ENCODE measurements around the gene GRIN2C.

GRIN2C gene

GRCh38 chr17:74839990-74840852 lies 19.5 kb downstream of the GRIN2C start:
- TF ChIP-seq, protein P1, sequence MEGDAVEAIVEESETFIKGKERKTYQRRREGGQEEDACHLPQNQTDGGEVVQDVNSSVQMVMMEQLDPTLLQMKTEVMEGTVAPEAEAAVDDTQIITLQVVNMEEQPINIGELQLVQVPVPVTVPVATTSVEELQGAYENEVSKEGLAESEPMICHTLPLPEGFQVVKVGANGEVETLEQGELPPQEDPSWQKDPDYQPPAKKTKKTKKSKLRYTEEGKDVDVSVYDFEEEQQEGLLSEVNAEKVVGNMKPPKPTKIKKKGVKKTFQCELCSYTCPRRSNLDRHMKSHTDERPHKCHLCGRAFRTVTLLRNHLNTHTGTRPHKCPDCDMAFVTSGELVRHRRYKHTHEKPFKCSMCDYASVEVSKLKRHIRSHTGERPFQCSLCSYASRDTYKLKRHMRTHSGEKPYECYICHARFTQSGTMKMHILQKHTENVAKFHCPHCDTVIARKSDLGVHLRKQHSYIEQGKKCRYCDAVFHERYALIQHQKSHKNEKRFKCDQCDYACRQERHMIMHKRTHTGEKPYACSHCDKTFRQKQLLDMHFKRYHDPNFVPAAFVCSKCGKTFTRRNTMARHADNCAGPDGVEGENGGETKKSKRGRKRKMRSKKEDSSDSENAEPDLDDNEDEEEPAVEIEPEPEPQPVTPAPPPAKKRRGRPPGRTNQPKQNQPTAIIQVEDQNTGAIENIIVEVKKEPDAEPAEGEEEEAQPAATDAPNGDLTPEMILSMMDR (IDR thresholded peaks at IDR 0.05): no peak
- H3K27ac ChIP-seq: no peak overlapping the region

DNA sequence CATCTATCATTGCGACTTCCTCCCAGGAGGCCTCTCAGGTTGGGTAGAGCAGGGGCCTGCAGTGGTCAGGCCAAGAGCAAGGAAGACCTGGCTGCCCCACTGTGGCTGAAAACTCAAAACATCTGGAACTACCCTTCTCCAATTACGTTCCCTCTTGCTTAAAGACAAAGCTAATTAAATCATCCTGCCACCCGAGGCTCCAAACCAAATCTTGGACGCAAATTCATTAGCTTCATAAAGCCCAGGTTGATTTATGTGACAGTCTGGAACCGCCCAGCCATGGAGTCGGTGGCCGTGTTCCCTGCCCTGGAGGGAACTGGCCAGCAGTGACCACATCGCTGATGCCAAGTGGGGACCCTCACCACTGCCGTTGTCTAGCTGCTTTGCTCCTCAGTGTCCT lies 21.4 kb downstream of the GRIN2C start:
- H3K27ac ChIP-seq: no peak overlapping the region
- TF ChIP-seq, protein P1 (IDR thresholded peaks at IDR 0.05): no peak
- no peak for TF ChIP-seq ZFX (IDR thresholded peaks at IDR 0.05; ENCODE audit: borderline replicate concordance)

- no peak overlapping the region for H3K27ac ChIP-seq
- TF ChIP-seq, protein P1 (IDR thresholded peaks at IDR 0.05): no peak
- TF ChIP-seq ZFX (IDR thresholded peaks at IDR 0.05; ENCODE audit: borderline replicate concordance): no peak
Measured at GRCh38 chr17:74836691-74837467, 22.8 kb downstream of the GRIN2C start.

GRCh38 chr17:74836191-74836590 lies 23.5 kb downstream of the GRIN2C start:
- no peak for TF ChIP-seq ZFX (IDR thresholded peaks at IDR 0.05; ENCODE audit: borderline replicate concordance)
- TF ChIP-seq, protein P1 (IDR thresholded peaks at IDR 0.05): no peak
- H3K27ac ChIP-seq: no peak overlapping the region

DNA sequence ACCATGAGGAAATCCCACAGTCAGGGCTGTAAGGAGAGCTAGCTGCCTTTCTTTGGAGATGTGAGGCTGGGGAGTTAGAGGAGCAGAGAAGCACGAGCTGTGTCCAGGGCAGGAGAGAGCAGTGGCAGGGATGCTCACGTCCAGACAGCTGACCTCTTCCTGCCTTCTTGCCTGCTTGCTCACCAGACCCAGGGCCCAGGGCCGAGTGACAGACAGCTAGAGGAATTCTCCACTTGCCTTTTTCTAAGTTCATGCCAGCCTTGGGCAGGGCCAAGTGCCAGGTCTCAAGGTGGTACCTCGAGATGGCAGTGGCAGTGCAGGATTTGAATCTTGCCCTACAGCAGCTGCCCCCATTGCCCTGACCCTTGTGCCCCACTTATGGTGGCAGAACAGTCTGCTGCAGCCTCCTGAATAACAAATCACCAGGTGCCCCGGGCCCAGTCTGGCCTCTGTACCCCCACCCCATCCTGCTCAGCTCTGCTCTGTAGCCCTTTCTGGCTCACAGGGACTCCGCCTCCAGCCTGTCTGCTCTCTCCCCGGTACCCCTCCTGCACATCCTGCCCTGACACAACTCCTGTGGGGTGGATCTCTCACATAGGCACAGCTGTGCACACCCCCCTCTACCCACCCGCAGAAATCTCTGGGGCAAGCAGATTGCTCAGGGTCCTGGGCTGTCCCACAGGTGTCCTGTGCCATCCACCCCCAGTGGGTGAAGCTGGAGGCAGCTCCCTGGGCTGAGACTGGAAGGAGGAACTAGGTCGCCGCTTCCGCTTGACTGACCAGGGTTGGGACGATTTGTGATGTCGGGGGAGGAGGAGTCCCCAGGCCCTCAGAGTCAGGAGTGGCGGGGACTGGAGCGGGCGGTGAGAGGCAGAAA lies 25.9 kb downstream of the GRIN2C start:
- no peak overlapping the region for H3K27ac ChIP-seq
- TF ChIP-seq, protein P1 (IDR thresholded peaks at IDR 0.05): no peak
- no peak for TF ChIP-seq ZFX (IDR thresholded peaks at IDR 0.05; ENCODE audit: borderline replicate concordance)

- H3K27ac ChIP-seq: no peak overlapping the region
Measured at GRCh38 chr17:74832421-74832820, 27.3 kb downstream of the GRIN2C start.

More at GRCh38 chr17:74832421-74832820, 27.3 kb downstream of the GRIN2C start:
- TF ChIP-seq, protein P1 (IDR thresholded peaks at IDR 0.05): no peak
- no peak for TF ChIP-seq ZFX (IDR thresholded peaks at IDR 0.05; ENCODE audit: borderline replicate concordance)

All from 22Rv1 (cell line).